ENCODE data around the gene AK2. TPM values are rescaled to one million over a fixed set of nuclear protein-coding genes. Genes with fewer than 3 reads are reported as not detected.

Gene AK2
- total and polyA plus RNA-seq, 10 of the 15 experiments (the other 5 are each of a cell fraction or from before 2014, with no cell fraction given): 52.3 to 500 (median 278) TPM

GRCh38 chr1:32992489-32993323 is 44.0 kb downstream of the AK2 start (continued):
- no peak for TF ChIP-seq BCLAF1 (IDR thresholded peaks at IDR 0.05)
- TF ChIP-seq RB1 (IDR thresholded peaks at IDR 0.05; ENCODE audit: borderline replicate concordance): 0 out of 2 replicates have a peak, but pooled peaks have one; percentile 20
- no peak for TF ChIP-seq TCF7 (IDR thresholded peaks at IDR 0.05; ENCODE audit: borderline replicate concordance)
- peak; percentile 94 for TF ChIP-seq NBN (IDR thresholded peaks at IDR 0.05)
- peak; percentile 88; the same call in 1 of the 2 replicates for TF ChIP-seq GATAD2B (conservative IDR thresholded peaks at IDR 0.05; ENCODE audit: low read depth)
- TF ChIP-seq CHD2 (IDR thresholded peaks at IDR 0.05; ENCODE audit: borderline replicate concordance, low read depth, low read length): 0 out of 2 replicates have a peak, but pooled peaks have one; percentile 35
- peak; percentile 75 for TF ChIP-seq TBL1XR1 (IDR thresholded peaks at IDR 0.05; ENCODE audit: low read depth, low read length)
- TF ChIP-seq SMAD1 (IDR thresholded peaks at IDR 0.05; ENCODE audit: low read depth, partially characterized antibody): no peak
